ENCODE data around the gene USP8.
"Not testable (repeated sequence)": the region's sequence is repeated elsewhere in the genome, so short reads cannot be mapped to it uniquely, and the experiment has no call there.

USP8 gene

DNA sequence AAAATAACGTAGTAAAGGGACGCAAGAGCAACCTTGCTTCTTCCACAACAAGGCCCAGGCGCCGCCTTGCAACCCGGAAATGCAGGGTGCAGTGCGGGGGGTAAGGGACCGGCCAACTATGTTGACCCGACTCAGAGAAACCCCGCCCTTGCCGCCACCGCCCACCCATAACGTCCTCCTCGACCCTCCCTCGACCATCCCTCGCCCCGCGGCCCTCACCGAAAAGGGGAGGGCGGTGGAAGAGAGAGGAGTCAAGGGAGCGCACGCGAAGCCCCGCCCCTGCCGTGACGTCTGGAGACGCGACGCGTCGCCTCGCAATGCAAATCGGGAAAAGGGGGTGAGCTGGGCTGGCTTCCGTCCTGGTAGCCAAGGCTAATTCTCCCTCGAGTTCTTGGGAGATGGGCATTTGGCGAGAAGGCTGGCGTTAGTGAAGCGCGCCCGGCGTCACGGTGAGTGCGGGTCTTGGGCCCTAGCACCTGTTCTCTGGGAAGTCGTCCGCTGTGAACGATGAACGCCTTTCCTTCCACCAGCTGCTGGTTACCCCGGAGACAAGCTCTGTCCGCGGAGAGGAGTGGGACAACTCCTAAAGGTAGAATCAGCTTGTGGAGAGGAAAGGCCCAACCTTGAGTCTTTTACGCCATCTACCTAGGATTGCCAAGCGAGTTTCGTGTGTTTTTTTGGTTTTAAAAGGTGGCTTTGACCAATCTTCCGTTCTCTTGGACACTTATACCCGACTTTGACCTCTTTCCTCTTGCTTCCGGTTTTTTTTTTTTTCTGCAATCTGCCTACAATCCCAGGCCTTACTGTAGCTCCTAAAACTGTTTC is at the start of gene USP8:
TSS of gene USP8 (plus strand) at position 340 of the 825 bp plus-strand sequence. CDS start 14,669 bp downstream, outside the sequence.
- peak; percentile 95 for DNase-seq
- Histone ChIP-seq H3K9me3 (replicated peaks; ENCODE audit: insufficient read depth, low read length) (no peaks in the 10 kb centered on the region), H2AFZ (ENCODE audit: low read length) (peak within 1 kb of the TSS; percentile 86), H3K27me3 (replicated peaks; ENCODE audit: insufficient read depth, low read length) (no peaks in the 10 kb centered on the region), H3K4me3 (ENCODE audit: low read length) (peak within 1 kb of the TSS; percentile 99), H3K9me2 (replicated peaks; ENCODE audit: insufficient read depth, low read length) (no peaks in the 10 kb centered on the region), H3K79me2 (ENCODE audit: low read length) (peaks cover 51% of the 10 kb centered on the region), H3K4me2 (ENCODE audit: low read depth, low read length) (peak within 1 kb of the TSS; percentile 71), H3K27ac (ENCODE audit: low read length) (peak within 1 kb of the TSS; percentile 80), H3K4me1 (ENCODE audit: low read length) (no peaks in the 10 kb centered on the region), H3K9ac (ENCODE audit: low read length) (peak within 1 kb of the TSS; percentile 89), H4K20me1 (ENCODE audit: insufficient read depth, low read length) (no peaks in the 10 kb centered on the region; the same call in 1 of the 2 replicates), H3F3A (ENCODE audit: insufficient read depth, low read length) (peaks cover 5% of the 10 kb centered on the region; the same call in 1 of the 2 replicates), H3K36me3 (replicated peaks; ENCODE audit: insufficient read depth, low read length) (no peaks in the 10 kb centered on the region)
- TF ChIP-seq CTCF (IDR thresholded peaks at IDR 0.05; ENCODE audit: low read length): no peak
- TF ChIP-seq EZH2phosphoT487 (IDR thresholded peaks at IDR 0.05; ENCODE audit: low read length): no peak
- TF ChIP-seq EZH2 (optimal IDR thresholded peaks at IDR 0.05; ENCODE audit: low read depth, low read length): no peak

DNA sequence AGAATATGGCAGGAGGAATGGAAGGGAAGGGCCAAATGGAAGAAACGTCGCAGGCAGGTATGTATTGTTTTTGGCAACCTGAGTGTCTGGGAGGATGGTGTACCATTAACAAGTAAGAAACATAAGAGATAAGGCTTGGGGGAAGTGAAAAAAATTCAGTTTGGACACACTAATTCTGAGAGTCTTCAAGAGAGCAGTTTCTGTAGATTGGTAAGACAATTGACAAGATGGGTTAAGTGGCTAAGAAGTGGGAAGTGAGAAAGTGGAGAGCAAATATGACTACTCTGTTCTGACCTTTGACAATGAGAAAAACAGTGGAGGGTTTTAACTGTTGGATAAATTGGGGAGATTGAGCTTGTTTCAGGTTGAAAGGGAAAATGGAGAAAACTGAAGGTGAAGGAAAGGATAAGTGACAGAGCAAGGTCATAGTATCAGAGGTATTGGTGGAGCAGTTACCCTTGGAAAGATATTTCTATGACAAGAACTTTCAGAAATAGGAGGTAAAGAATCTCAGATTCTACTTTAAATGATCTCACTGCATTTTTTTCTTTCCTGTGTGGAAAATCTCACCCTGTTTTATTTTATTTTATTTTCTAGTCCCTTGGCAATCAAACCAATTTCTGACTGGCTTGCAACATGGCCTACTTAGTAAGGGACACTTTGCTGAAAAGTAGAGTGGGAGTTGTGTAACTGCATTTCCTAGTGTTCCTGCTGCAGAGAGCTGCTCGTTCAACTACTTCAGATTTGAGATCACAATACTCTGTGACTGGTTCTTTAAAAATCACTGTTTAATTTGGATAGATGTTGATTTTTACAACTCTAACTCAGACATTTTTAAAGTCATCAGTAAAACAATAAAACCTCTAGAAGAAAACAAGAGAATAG is 46.1 kb upstream of the USP8 start:
- Histone ChIP-seq H4K20me1 (ENCODE audit: insufficient read depth, low read length) (no peaks in the 10 kb centered on the region), H3K27me3 (replicated peaks; ENCODE audit: insufficient read depth, low read length) (no peaks in the 10 kb centered on the region), H3K9ac (ENCODE audit: low read length) (no peak overlapping the region), H3K36me3 (replicated peaks; ENCODE audit: insufficient read depth, low read length) (no peaks in the 10 kb centered on the region), H3K4me2 (ENCODE audit: low read depth, low read length) (no peak overlapping the region), H3K4me1 (ENCODE audit: low read length) (peaks cover 9% of the 10 kb centered on the region; the same call in 1 of the 2 replicates), H3K9me2 (replicated peaks; ENCODE audit: insufficient read depth, low read length) (no peaks in the 10 kb centered on the region), H3K27ac (ENCODE audit: low read length) (no peak overlapping the region; the same call in 1 of the 2 replicates), H3K79me2 (ENCODE audit: low read length) (no peaks in the 10 kb centered on the region), H2AFZ (ENCODE audit: low read length) (no peak overlapping the region), H3K9me3 (replicated peaks; ENCODE audit: insufficient read depth, low read length) (no peaks in the 10 kb centered on the region), H3K4me3 (ENCODE audit: low read length) (no peak overlapping the region), H3F3A (ENCODE audit: insufficient read depth, low read length) (0 out of 2 replicates have a peak, but pooled peaks cover 2% of the 10 kb centered on the region)
- no peak for TF ChIP-seq CTCF (IDR thresholded peaks at IDR 0.05; ENCODE audit: low read length)
- TF ChIP-seq EZH2 (optimal IDR thresholded peaks at IDR 0.05; ENCODE audit: low read depth, low read length): no peak
- no peak for DNase-seq

DNA sequence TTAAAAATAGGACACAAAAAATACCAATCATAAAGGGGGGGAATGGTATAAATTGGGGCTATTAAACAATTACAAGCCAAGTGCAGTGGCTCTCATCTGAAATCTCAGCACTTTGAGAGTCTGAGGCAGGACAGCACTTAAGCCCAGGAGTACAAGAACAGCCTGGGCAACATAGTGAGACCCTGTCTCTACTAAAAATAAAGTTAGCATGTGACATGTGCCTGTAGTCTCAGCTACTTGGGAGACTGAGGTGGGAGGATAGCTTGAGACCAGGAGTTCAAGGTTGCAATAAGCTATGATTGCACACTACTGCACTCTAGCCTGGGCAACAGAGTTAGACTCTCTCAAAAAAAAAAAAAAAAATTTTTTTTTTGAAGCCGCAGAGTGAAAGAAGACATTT is 45.4 kb upstream of the USP8 start:
- Histone ChIP-seq H3K27me3 (replicated peaks; ENCODE audit: insufficient read depth, low read length) (no peaks in the 10 kb centered on the region), H3K4me3 (ENCODE audit: low read length) (no peak overlapping the region), H3K9ac (ENCODE audit: low read length) (no peak overlapping the region), H4K20me1 (ENCODE audit: insufficient read depth, low read length) (no peaks in the 10 kb centered on the region), H3K9me2 (replicated peaks; ENCODE audit: insufficient read depth, low read length) (no peaks in the 10 kb centered on the region), H2AFZ (ENCODE audit: low read length) (no peak overlapping the region), H3K79me2 (ENCODE audit: low read length) (no peaks in the 10 kb centered on the region), H3F3A (ENCODE audit: insufficient read depth, low read length) (0 out of 2 replicates have a peak, but pooled peaks cover 2% of the 10 kb centered on the region), H3K36me3 (replicated peaks; ENCODE audit: insufficient read depth, low read length) (no peaks in the 10 kb centered on the region), H3K9me3 (replicated peaks; ENCODE audit: insufficient read depth, low read length) (no peaks in the 10 kb centered on the region), H3K4me1 (ENCODE audit: low read length) (peaks cover 9% of the 10 kb centered on the region; the same call in 1 of the 2 replicates), H3K27ac (ENCODE audit: low read length) (no peak overlapping the region), H3K4me2 (ENCODE audit: low read depth, low read length) (no peak overlapping the region)
- no peak for DNase-seq
- TF ChIP-seq EZH2 (optimal IDR thresholded peaks at IDR 0.05; ENCODE audit: low read depth, low read length) (no peak), CTCF (IDR thresholded peaks at IDR 0.05; ENCODE audit: low read length) (no peak), EZH2phosphoT487 (IDR thresholded peaks at IDR 0.05; ENCODE audit: low read length) (no peak)

DNA sequence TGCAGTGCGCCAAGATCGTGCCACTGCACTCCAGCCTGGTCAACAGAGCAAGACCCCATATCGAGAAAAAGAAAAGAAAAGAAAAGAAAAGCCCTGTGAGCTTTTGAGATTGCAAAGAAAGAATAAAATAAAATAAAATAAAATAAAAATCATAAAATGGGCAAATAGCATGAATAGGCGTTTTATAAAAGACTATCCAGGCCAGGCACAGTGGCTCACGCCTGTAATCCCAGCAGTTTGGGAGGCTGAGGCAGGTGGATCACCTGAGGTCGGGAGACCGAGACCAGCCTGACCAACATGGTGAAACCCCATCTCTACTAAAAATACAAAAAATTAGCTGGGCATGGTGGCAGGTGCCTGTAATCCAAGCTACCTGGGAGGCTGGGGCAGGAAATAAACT is 44.8 kb upstream of the USP8 start:
- not testable (repeated sequence) for H3K9ac ChIP-seq (ENCODE audit: low read length); H3K9me3 ChIP-seq (replicated peaks; ENCODE audit: insufficient read depth, low read length); H2AFZ ChIP-seq (ENCODE audit: low read length); H3K27me3 ChIP-seq (replicated peaks; ENCODE audit: insufficient read depth, low read length); H4K20me1 ChIP-seq (ENCODE audit: insufficient read depth, low read length); DNase-seq; H3K4me3 ChIP-seq (ENCODE audit: low read length); H3K79me2 ChIP-seq (ENCODE audit: low read length); H3K36me3 ChIP-seq (replicated peaks; ENCODE audit: insufficient read depth, low read length); H3K27ac ChIP-seq (ENCODE audit: low read length); H3K9me2 ChIP-seq (replicated peaks; ENCODE audit: insufficient read depth, low read length); H3K4me1 ChIP-seq (ENCODE audit: low read length); H3K4me2 ChIP-seq (ENCODE audit: low read depth, low read length); H3F3A ChIP-seq (ENCODE audit: insufficient read depth, low read length)
